Ramos (cell line): ENCODE results near the gene MLYCD.
"Not testable (repeated sequence)": the region's sequence is repeated elsewhere in the genome, so short reads cannot be mapped to it uniquely, and the experiment has no call there.

Source experiments
- in situ Hi-C: fragments of 300-500 bp; cut with MboI; formaldehyde crosslinking; loops from one replicate; pipeline ENCODE4 v1.14.3; 2022; ENCODE audit warnings: low sequenced_read_pairs; ENCODE audit not compliant: unreplicated experiment

Gene MLYCD

GRCh38 chr16:83937922-83938885 lies 39.3 kb downstream of the MLYCD start:
- in situ Hi-C loops, result no loop called here

GRCh38 chr16:83939266-83939855 lies 40.4 kb downstream of the MLYCD start:
- in situ Hi-C loops, result no loop called here

- in situ Hi-C loops, result no loop called here
Observed at GRCh38 chr16:83940119-83940518, 41.2 kb downstream of the MLYCD start.

- in situ Hi-C loops, result no loop called here
Observed at GRCh38 chr16:83940630-83941378, 41.9 kb downstream of the MLYCD start.

- in situ Hi-C loops, result not testable (repeated sequence)
Observed at GRCh38 chr16:83941546-83941945, 42.6 kb downstream of the MLYCD start.

- in situ Hi-C loops, result no loop called here
Observed at GRCh38 chr16:83942074-83942473, 43.2 kb downstream of the MLYCD start.

- in situ Hi-C loops, result no loop called here
Observed at GRCh38 chr16:83942815-83943515, 44.0 kb downstream of the MLYCD start.

GRCh38 chr16:83943516-83944050 lies 44.7 kb downstream of the MLYCD start:
- in situ Hi-C loops, result no loop called here

- in situ Hi-C loops, result no loop called here
Observed at GRCh38 chr16:83945587-83945986, 46.7 kb downstream of the MLYCD start.

- in situ Hi-C loops, result no loop called here
Observed at GRCh38 chr16:83946154-83946780, 47.4 kb downstream of the MLYCD start.

GRCh38 chr16:83946781-83947566 lies 48.1 kb downstream of the MLYCD start:
- in situ Hi-C loops, result no loop called here

GRCh38 chr16:83947642-83948234 lies 48.8 kb downstream of the MLYCD start:
- in situ Hi-C loops, result no loop called here

GRCh38 chr16:83948914-83949723 lies 50.2 kb downstream of the MLYCD start:
- in situ Hi-C loops, result no loop called here

GRCh38 chr16:83949724-83950001 lies 50.7 kb downstream of the MLYCD start:
- in situ Hi-C loops, result loop anchor here (10.0 kb wide), 2 partner anchors 115 to 535 kb away; no protein-coding TSS in a partner anchor

GRCh38 chr16:83950862-83951399 lies 52.0 kb downstream of the MLYCD start:
- in situ Hi-C loops, result loop anchor here (10.0 kb wide), 2 partner anchors 114 to 534 kb away; no protein-coding TSS in a partner anchor

GRCh38 chr16:83951544-83951943 lies 52.6 kb downstream of the MLYCD start:
- in situ Hi-C loops, result loop anchor here (10.0 kb wide), 2 partner anchors 113 to 533 kb away; no protein-coding TSS in a partner anchor

GRCh38 chr16:83952587-83952939 lies 53.6 kb downstream of the MLYCD start:
- in situ Hi-C loops, result loop anchor here (10.0 kb wide), 2 partner anchors 112 to 532 kb away; no protein-coding TSS in a partner anchor
